Uterus (tissue), 2 donors: Measurements from ENCODE around the gene NCOR1.

Source experiments
- CTCF ChIP-seq, 4 experiments: fragments of 200-600 bp in 2 of 4; fragments of 450-650 bp in 2 of 4; sonication (generic) in 2 of 4; IDR thresholded peaks; one replicate each; pipeline ENCODE4 v1.5.1; 2016 to 2019; ENCODE audit warnings: antibody characterized with exemption in 4 of 4, mild to moderate bottlenecking in 2 of 4, moderate library complexity in 1 of 4
- POLR2A ChIP-seq, 2 donors: fragments of 450-650 bp; IDR thresholded peaks; one replicate each; pipeline ENCODE4 v1.6.1; 2016; ENCODE audit warnings: antibody characterized with exemption in 2 of 2, mild to moderate bottlenecking in 1 of 2, moderate library complexity in 1 of 2

GRCh38 chr17:16052486-16052885, 162.8 kb downstream of the NCOR1 start:
- TF ChIP-seq POLR2A (IDR thresholded peaks at IDR 0.05): no peak
- no peak for TF ChIP-seq CTCF (IDR thresholded peaks at IDR 0.05)
